ENCODE results near the gene LDLRAD3.
A peak's percentile ranks its signal among the peaks of the same experiment; 100 is the strongest.

LDLRAD3 gene

GRCh38 chr11:36131721-36132397, 188.0 kb downstream of the LDLRAD3 start:
- no peak for DNase-seq (ENCODE audit: low read depth in 2 of 2)

DNA sequence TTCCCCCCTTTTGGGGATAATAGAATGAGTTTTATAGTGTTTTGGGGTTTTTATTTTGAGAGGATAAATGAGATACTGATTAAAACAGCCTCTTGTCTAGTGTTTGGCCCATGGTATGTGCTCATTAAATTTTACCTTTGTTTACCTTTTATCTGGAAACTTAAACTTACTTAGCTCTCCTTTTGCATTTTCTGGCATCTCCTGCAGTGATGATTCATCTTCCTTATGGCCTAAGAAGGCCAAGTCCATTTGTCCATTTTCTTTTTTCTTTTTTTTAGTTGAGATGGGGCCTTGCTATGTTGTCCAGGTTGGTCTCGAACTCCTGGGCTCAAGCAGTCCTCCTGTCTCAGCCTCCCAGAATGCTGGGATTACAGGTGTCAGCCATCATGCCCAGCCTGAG, 189.1 kb downstream of the LDLRAD3 start:
- no peak for DNase-seq (ENCODE audit: low read depth in 2 of 2)

DNA sequence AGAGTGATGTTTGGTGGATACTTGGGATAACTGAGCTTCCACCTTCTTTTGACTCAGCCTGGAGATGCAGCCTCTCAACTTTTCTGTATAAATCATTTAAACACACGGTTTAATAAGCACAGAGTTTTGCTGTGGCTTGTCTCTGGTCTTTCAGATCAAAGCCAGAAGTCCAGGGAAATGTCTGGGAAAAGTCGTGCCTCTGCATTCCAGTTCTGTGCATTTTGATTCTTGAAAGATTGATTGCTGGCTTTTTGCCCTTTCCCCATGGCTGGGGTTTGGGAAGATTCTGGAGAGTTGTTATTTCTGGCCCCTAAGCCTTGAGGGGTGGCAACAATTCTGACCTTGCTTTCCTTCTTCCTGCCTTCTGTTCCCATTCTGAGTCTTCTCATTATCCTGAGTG, 191.2 kb downstream of the LDLRAD3 start:
- no peak for DNase-seq (ENCODE audit: low read depth in 2 of 2)

DNA sequence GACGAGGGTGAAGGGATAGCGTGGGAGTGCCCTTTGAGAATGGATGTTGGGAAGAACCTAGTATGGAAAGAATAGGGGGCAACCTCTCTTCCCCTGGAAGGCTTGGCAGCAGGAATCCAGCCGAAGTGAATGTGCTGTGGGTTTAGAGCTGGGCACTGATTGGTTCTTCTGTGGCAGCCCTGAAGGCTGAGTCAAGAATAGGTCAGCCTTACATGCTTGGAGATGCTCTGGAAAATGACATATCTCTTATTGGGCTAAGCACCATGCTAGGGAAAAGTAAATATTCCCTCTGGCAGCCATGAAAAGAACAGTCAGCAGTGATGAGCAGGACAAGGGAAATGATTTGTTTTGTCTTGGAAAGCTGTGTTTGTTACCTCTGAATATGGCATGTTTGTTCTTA, 195.9 kb downstream of the LDLRAD3 start:
- no peak for DNase-seq (ENCODE audit: low read depth in 2 of 2)

- no peak for DNase-seq (ENCODE audit: low read depth in 2 of 2)
Observed at GRCh38 chr11:36141196-36141953, 197.5 kb downstream of the LDLRAD3 start.

GRCh38 chr11:36141956-36142355, 198.1 kb downstream of the LDLRAD3 start:
- no peak for DNase-seq (ENCODE audit: low read depth in 2 of 2)

DNA sequence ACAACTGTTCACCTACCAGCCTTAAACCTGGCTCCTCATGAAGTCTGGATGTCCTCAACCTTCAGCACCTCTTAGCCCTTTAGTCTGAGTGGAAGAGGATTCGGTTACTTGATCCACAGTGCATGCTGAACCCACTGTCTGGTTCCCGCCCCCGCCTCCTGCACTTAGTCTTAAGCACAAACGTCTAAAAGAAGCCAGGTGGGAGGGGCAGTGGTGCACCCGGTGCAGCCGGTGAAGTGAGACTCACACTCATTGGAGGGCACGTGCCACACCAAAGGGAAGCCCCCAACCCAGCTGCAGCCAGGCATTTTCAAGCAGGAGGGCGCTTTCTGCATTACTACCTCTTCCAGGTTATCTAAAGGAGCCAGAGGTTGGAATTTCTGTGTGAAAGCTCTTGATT, 198.6 kb downstream of the LDLRAD3 start:
- no peak for DNase-seq (ENCODE audit: low read depth in 2 of 2)

DNA sequence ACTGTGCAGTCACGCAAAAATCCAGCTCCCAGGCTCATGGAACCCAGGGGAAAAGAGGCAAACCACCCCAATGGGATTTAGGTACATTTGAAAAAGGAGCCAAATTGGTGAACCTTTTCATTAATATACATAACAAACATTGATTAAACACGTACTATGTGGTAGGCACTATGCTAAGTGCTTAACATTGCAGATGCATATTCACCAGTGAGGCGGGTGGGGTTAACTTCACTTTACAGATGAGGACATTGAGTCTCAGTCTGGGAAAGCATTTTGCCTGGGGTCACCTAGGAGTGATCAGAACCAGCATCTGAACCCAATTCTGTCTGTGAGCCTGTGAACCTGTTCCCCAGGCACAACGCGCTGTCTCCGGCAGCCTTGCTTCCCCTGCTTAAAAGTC, 199.0 kb downstream of the LDLRAD3 start:
- DNase-seq (ENCODE audit: low read depth in 2 of 2), result no peak

- DNase-seq (ENCODE audit: low read depth in 2 of 2), result no peak
Observed at GRCh38 chr11:36146437-36146836, 202.6 kb downstream of the LDLRAD3 start.

DNA sequence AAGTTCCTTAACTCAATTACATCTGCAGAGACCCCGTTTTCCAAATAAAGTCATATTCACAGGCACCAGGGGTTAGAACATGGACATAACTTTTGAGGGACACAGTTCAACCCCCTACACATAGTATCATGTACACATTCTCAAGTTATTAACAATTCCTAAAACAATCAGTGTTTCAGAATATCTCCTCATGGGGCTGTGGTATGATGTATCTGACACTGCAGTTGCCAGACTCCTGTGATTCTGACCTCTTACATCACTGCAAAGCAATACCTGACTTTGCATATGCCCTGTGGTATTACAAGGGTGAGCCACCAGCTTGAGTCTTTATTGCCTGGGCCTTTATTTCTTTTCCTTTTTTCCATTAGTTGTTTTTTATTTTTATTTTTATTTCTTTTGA, 203.6 kb downstream of the LDLRAD3 start:
- DNase-seq (ENCODE audit: low read depth in 2 of 2), result no peak

DNA sequence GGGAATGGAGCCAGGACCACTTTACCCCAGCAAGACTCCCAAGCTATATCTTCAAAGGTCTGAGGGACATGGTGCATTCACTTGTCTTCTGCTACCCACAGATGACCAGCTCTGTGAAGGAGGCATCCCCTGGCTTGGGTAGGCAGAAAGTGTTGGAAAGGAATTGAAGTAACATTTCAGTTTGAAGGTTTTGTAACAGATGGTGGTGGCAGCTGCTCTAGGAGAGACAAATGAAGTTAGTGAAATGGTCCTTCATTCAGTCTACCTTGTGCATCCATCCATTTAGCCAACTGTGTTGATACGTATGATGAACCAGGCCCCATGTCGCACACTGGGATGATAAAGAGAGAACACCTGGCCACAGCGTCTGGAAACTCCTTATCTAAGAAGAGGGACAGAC, 204.8 kb downstream of the LDLRAD3 start:
- no peak for DNase-seq (ENCODE audit: low read depth in 2 of 2)

- DNase-seq (ENCODE audit: low read depth in 2 of 2), result peak; percentile 13 to 25
Observed at GRCh38 chr11:36149538-36150242, 205.8 kb downstream of the LDLRAD3 start.

DNA sequence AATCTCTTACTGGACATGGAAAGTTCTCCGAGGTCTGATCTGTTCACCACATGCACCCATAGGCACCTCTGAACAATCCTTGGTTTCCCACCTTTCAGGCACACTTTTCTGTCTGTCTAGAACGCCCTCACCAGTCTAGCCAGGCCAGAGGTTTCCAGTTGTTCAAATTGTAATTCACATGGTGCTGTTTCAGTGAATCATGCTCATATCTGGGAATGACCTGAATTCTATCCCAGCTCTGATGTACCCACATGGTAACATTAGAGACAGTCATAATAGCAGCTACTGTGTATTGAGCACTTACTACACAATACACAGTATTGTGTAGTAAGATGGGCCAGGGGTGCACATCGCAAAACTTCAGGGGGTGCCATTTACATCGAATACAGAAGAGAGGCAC, 207.1 kb downstream of the LDLRAD3 start:
- no peak for DNase-seq (ENCODE audit: low read depth in 2 of 2)

- DNase-seq (ENCODE audit: low read depth in 2 of 2), result no peak
Observed at GRCh38 chr11:36151933-36152580, 208.2 kb downstream of the LDLRAD3 start.

GRCh38 chr11:36153551-36153950, 209.7 kb downstream of the LDLRAD3 start:
- no peak for DNase-seq (ENCODE audit: low read depth in 2 of 2)

GRCh38 chr11:36155124-36155561, 211.3 kb downstream of the LDLRAD3 start:
- no peak for DNase-seq (ENCODE audit: low read depth in 2 of 2)

DNA sequence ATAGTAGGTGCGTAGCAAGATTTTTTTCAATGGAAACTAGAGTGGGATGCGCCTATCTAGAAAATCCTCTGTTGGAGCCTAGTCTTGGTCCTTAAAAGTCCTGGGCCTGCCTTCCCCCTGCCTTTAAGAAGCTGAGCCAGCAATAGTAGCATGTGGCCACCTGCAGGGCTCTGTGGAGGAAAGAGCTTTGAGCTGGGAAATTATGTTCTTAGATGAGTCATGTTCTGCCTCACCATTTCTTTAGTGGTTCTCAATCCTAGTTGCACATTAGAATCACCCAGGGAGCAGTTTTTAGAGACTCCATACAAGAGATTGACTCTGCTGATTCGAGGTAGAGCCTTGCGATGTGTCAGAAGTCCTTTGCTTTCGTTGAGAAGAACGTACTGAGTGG, 211.9 kb downstream of the LDLRAD3 start:
- DNase-seq (ENCODE audit: low read depth in 2 of 2), result no peak

- no peak for DNase-seq (ENCODE audit: low read depth in 2 of 2)
Observed at GRCh38 chr11:36156161-36156816, 212.4 kb downstream of the LDLRAD3 start.

DNA sequence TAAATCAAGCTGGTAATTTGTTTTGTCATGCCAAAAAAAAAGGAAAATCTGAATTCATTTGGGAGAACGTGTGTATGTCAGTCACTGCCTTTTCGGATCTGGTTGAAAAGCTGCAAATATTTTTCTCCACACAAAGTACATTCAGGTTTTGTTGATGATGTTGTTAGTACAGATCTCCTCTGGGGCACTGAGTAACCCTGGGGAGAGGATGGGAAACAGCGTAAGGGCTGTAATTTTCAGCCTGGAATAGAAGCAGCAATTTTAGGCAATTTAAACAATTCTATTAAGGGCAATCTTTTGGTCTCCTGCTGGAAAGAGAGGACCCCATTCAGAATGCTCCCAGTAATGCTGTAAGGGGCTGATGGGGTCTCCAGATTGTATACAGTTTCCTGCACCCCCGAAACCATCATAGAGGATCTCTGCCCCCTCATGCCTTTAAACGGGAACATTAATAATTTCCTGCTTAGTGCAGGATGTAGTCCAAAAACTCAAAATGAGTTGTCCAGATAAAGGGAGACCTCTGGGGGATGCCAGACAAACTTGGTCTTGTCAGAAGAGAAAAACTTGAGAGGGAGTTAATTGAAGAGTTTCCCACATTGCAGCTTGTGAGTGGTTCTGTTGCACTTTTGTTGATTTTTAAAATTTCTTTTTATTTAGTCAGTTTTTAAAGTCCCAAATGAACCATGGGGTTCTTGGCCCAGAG, 213.1 kb downstream of the LDLRAD3 start:
- DNase-seq (ENCODE audit: low read depth in 2 of 2), result no peak

DNA sequence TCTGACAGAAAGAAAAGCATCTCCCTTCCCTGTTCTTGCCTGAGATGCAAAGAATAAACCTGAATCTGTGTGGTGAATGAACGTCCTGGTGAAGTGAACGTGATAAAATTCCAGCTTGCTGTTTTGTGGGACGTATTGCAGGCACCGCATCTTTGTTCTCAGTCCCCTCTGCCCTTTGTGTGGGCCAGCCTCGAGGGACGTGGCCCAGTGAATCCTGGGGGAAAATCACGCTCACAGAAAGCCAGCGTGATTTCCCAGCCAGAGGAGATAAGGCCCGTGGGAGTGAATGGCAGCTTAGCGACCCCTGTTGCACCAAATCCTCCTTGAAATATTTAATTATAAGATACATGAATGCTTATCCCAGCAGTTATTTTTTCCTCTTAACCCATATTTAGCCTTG, 216.2 kb downstream of the LDLRAD3 start:
- DNase-seq (ENCODE audit: low read depth in 2 of 2), result no peak

DNA sequence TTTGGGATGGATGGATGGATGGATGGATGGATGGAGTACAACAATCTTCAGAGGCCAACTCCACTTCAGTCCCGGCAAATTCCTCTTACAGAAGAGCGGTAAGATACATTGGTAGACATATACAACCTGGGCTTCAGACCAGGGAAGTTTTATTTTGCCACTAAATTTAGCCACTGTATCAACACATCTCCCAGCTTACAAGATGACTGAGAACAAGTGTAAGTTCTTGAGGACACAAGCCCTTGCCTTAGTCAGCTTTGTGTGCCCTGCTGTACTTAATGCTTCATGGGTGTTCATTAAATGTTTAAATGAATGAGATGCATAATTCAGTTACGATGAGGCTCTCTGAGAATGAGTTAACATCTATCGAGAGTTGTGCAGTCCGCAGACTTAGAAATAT, 217.7 kb downstream of the LDLRAD3 start:
- DNase-seq (ENCODE audit: low read depth in 2 of 2), result no peak

All from stimulated activated CD8-positive, alpha-beta memory T cell treated with anti-CD3 and anti-CD28 coated beads, Interleukin-15, amount 100 ng/mL, for 48 hours (primary cell).